ENCODE measurements around the gene CXorf66.

The CXorf66 gene

DNA sequence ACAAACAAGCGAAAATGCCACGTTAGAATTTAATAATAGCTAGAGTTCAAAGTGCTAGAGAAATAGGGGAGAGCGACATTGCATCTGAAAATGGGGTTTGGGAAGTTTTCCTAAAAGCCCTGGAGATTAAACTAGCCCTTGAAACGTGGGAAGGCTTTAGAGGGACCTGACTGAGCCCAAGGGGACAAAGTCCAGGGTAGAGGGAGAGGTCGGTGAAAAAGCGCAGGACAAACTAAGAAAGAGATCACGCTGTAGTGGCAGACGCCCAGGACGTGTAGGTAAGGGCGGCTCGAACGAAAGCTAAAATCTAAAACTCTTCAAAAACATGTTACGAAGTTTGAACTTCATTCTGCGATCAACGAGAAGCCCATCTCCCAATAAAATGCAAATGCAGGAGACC, 31.4 kb downstream of the CXorf66 start:
- no peak for TF ChIP-seq CTCF (conservative IDR thresholded peaks at IDR 0.05)
- H3K27ac ChIP-seq: peak overlapping the region; percentile 77

DNA sequence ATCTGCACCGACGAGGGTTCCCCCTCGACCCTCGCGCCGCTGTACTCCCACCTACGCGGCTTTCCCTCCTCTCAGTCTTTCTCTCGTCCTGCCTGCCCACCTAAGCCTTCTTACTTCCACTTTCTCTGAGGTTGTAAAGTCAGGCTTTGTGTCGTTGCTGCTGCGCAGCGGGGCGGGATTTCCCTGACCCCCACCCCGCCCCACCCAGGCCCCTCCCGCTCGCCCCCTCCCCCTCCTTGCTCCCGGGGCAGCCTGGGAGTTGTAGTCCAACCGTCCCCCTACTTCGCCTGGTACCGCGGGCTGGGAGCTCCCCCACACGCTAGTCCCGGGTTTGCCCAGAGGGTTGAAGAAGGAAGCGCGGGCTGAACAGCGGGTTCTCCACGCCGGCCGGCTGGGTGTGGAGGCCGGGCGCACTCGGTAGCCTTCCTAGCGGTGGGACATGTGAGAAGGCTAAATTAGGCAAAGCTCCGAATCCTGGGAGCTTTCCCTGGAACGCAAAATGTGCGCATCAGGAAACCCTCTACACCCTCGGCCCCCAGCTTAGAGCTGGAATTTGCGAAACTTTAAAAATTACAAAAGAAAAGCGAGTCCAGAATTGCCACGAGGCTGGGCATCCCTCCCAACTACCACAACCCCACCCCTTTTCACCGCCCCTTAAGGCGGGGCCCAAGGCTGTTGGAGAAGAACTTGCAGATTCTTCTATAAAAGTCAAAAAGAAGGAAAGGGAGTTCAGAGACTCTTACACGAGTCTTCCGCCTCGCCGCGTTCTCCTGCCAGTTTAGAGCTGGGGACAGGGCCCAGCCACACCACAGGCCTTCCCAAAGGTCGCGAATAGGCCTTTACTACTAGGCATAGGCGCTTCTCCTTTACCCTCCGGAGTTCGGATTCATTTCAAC, 32.2 kb downstream of the CXorf66 start, which contains the start of gene ATP11C:
Gene ATP11C (minus strand): TSS at position 153 of the 896 bp plus-strand sequence. CDS start 1,011 bp downstream, outside the sequence.
- TF ChIP-seq CTCF (conservative IDR thresholded peaks at IDR 0.05): no peak
- H3K27ac ChIP-seq: peak within 1 kb of the TSS; percentile 77

DNA sequence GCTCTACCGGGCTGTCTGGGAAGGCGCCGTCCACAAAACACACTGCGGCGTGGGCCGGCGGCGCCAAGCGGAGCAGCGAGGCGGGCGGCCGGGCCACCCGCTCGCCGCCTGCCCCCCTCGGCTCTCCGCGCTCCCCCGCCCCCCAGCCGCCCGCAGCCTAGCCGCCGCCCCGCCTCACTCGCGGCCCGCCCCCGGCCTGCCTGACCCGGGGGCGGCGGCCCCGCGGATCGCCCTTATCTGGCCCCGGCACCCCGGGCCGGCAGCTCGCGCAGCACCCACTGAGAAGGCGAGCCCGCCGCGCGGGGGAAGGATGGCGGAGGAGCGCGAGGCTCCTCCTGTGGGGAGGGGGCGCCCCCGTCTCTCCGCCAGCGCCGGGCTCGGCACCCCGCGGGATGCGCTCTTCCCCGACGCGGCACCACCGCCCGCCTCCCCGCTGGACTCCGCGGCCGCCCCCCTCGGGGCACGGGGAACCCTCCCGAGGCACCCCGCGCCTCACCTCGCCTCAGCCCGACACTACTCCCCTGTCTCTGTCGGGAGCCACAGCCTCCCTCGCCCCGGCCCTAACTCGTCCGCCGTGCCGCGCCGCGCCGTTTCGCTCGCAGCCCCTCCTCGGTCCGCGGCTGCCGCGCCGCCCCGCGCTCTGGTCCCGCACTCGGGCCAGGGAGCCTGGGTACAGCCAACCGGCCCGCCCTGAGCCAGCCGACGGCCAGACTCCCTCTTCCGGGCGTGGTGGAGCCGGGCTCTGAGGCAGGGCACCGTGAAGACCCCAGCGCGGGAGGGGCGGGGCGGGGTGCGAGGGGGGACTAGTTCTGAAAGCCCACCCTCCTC, 33.0 kb downstream of the CXorf66 start:
- H3K27ac ChIP-seq: peak overlapping the region; percentile 77
- TF ChIP-seq CTCF (conservative IDR thresholded peaks at IDR 0.05): no peak

- H3K27ac ChIP-seq: peak overlapping the region; percentile 77
- no peak for TF ChIP-seq CTCF (conservative IDR thresholded peaks at IDR 0.05)
These were observed 33.7 kb downstream of the CXorf66 start for GRCh38 chrX:139931646-139932072.

DNA sequence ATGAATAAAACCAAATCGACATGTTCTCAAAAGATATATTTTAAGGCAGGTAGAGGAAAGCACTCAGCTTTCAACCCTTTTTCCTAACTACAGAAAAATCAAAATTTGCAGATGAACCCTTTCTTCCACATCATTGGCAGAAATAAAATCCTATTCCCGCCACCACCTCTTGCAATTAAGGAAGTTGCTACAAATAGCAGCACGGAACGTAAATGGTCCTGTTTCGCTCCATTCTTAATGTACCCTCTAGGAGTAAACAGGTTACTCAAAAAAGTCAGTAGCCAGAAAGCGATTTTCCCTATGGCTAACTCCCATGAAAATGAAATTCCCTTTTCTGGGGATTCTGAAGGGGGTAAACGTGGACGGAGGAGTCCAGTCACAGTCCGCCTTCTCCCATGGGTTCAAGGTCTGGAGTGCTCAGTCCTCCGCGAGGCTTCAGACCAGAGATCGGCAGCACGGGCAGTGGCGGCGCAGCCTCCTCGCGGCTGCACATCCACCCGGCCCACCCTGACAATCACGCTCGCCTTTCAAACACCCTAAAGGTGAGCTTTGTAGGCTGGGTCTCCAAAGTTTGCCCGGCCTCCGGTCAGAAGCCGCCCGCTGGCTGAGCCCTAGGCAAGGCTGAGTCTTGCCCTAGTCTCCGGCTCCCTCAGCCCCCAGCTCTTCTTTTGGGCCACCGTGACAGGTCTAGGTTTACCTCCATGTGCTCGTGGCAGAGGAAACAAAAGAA, 34.2 kb downstream of the CXorf66 start:
- TF ChIP-seq CTCF (conservative IDR thresholded peaks at IDR 0.05): no peak

DNA sequence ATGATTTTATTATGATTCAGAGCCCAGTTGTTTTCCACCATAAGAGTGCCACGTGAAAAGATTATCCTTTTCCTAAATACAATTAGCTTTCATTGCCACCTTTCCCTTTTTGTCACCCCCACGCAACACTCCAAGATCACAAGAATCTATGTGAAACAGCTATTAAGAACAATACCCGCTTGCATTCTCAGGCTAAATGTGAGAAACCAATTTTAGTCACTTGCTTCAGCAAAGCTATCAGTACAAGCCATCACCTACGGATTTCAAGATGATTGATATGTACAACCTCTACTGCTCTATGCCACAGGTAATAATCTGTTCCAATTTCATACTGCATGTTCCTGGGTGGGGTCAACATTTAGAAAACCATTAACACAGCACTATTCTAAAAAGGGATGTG, 34.9 kb downstream of the CXorf66 start:
- no peak overlapping the region for H3K27ac ChIP-seq
- TF ChIP-seq CTCF (conservative IDR thresholded peaks at IDR 0.05): no peak

More for the DNA sequence above, 34.2 kb downstream of the CXorf66 start:
- H3K27ac ChIP-seq: peak overlapping the region; percentile 77

Data from VCaP (cell line).